AG09309 (cell line): ENCODE results near the gene CNPY3.
A peak's percentile ranks its signal among the peaks of the same experiment; 100 is the strongest.
"Not testable (repeated sequence)": the region's sequence is repeated elsewhere in the genome, so short reads cannot be mapped to it uniquely, and the experiment has no call there.

Experiments
- DNase-seq: peaks from one replicate; pipeline ENCODE4 v3.0.0-alpha.2; 2010; ENCODE audit warnings: low read depth
- H3K4me3 ChIP-seq: 2 replicates; pipeline ENCODE4 v1.5.1; 2011; ENCODE audit warnings: mild to moderate bottlenecking, low read depth, low read length, moderate library complexity; ENCODE audit not compliant: control insufficient read depth
- TF ChIP-seq, protein P1 (sequence below): IDR thresholded peaks from 2 replicates; pipeline ENCODE4 v1.5.1; 2011; ENCODE audit warnings: mild to moderate bottlenecking, low read depth, low read length, inconsistent platforms; ENCODE audit not compliant: insufficient read depth, control insufficient read depth; ENCODE audit errors: missing control alignments

CNPY3 gene

DNA sequence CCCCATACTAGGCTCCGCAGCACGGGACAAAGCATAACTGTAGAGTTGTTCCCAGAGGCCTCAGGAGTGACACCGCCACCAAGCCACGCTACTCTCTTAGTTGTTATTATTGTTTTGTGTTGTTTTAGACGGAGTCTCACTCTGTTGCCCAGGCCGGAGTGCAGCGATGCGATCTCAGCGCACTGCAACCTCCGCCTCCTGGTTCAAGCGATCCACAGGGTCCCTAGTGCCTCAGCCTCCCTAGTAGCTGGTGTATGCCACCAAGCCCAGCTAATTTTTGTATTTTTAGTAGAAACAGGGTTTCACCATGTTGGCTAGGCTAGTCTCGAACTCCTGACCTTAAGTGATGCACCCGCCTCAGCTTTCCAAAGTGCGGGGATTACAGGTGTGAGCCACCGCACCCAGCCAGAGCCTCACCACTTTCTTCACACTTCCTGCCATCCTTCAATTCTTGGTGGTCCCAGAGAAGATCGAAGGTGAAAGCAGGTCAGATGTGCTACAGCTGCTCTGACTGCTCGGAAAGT is 38.0 kb upstream of the CNPY3 start:
- peak overlapping the region; percentile 77 for H3K4me3 ChIP-seq
- TF ChIP-seq, protein P1, sequence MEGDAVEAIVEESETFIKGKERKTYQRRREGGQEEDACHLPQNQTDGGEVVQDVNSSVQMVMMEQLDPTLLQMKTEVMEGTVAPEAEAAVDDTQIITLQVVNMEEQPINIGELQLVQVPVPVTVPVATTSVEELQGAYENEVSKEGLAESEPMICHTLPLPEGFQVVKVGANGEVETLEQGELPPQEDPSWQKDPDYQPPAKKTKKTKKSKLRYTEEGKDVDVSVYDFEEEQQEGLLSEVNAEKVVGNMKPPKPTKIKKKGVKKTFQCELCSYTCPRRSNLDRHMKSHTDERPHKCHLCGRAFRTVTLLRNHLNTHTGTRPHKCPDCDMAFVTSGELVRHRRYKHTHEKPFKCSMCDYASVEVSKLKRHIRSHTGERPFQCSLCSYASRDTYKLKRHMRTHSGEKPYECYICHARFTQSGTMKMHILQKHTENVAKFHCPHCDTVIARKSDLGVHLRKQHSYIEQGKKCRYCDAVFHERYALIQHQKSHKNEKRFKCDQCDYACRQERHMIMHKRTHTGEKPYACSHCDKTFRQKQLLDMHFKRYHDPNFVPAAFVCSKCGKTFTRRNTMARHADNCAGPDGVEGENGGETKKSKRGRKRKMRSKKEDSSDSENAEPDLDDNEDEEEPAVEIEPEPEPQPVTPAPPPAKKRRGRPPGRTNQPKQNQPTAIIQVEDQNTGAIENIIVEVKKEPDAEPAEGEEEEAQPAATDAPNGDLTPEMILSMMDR: no peak
- DNase-seq: no peak

DNA sequence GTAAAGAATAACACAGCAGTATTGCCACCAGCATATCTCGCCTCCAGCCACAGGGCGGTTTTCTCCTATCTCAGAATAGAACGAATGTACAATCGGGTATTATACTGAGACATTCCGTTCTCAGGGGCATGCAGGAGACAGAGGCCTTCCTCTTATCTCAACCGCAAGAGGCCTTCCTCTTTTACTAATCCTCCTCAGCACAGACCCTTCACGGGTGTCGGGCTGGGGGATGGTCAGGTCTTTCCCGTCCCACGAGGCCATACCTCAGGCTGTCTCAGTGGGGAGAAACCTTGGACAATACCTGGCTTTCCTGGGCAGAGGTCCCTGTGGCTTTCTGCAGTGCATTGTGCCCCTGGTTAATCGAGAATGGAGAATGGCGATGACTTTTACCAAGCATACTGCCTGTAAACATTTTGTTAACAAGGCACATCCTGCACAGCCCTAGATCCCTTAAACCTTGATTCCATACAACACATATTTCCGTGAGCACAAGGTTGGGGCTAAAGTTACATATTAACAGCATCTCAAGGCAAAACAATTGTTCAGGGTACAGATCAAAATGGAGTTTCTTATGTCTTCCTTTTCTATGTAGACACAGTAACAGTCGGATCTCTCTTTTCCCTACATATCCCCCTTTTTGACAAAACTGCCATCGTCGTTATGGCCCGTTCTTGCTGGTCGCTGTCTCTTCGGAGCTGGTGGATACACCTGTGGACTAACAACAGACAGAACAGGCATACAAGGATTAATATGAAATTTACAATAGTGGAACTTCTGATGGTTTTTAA is 35.0 kb upstream of the CNPY3 start:
- DNase-seq, H3K4me3 ChIP-seq: not testable (repeated sequence)

DNA sequence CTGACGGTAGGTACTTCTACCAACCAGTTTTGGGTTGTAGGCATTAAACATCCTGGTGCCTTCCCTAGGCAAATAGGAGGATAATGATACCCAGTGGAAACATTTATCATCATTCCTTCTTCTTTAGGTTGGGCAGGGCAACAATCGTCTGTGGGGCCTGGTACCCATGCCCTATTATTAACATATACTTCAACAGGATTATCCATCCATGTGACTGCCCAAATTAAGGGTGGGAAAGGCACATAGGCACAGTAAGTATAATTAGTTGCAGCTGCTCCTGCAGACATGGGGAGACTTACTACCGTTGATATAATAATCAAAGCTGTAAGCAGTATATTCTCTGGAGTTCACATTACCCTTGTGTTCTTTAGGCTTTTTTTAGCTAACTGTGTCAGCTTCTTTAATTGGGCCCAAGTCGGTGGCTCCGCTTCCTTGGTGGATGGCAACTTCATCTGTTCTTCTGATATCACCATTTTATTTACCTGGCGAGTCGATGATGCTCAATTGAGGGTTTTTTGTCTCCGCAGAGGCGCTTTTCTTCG is 33.0 kb upstream of the CNPY3 start:
- TF ChIP-seq, protein P1: no peak
- no peak overlapping the region for H3K4me3 ChIP-seq
- DNase-seq: no peak

DNA sequence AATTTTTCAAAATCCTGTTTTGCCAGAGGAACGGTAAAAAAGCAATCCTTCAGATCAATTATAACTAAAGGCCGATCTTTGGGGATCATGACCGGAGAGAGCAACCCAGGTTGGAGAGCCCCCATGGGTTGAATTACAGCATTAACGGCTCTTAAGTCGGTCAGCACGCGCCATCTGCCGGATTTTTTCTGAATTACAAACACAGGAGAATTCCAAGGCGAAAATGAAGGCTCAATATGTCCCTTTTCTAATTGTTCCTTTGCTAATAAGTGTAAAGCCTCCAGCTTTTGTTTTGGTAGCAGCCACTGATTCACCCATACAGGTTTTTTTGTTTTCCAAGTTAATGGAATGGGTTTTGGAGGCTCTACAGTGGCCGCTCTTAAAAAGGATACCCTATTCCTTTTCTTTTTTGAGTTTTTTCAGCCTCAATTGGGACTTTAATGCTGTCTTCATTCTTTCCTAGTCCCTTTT is 30.4 kb upstream of the CNPY3 start:
- H3K4me3 ChIP-seq: no peak overlapping the region
- no peak for DNase-seq
- TF ChIP-seq, protein P1: peak; percentile 56

DNA sequence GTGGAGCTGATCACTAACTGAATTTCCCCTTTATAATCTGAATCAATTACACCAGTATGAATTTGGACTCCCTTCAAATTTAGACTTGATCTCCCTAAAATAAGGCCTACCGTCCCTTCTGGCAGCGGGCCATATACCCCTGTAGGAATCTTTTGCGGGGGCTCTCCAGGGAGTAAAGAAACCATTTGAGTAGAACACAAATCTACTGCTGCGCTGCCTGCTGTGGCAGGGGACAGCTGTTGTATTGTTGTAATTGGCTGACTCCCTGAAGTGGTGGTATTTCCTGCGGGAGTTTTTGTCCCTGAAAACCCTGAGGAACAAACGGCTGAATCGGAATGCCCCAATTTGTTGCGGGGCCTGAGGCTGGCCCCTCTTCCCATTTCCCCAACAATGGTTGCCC is 29.4 kb upstream of the CNPY3 start:
- TF ChIP-seq, protein P1: no peak
- DNase-seq: no peak
- H3K4me3 ChIP-seq: no peak overlapping the region

DNA sequence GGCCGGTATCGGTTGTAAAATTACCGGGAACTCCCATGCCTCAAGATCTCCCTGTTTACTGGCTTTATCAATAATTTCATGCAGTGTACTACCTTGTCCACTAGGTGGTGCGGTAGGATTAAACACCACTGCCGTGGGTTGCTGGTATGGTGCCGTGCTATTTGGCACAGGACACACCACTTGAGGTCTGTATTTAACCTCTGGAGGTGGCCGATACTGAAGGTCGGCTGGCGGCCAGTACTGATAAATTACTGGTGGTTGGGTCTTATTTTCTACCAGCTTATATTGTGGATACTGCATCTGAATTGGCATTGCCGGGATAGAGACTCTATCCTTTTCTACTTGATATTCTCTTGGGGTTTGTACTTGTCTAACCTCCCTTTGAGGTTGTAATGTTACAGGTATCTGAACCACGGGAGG is 27.7 kb upstream of the CNPY3 start:
- TF ChIP-seq, protein P1: peak; percentile 82
- no peak for DNase-seq

DNA sequence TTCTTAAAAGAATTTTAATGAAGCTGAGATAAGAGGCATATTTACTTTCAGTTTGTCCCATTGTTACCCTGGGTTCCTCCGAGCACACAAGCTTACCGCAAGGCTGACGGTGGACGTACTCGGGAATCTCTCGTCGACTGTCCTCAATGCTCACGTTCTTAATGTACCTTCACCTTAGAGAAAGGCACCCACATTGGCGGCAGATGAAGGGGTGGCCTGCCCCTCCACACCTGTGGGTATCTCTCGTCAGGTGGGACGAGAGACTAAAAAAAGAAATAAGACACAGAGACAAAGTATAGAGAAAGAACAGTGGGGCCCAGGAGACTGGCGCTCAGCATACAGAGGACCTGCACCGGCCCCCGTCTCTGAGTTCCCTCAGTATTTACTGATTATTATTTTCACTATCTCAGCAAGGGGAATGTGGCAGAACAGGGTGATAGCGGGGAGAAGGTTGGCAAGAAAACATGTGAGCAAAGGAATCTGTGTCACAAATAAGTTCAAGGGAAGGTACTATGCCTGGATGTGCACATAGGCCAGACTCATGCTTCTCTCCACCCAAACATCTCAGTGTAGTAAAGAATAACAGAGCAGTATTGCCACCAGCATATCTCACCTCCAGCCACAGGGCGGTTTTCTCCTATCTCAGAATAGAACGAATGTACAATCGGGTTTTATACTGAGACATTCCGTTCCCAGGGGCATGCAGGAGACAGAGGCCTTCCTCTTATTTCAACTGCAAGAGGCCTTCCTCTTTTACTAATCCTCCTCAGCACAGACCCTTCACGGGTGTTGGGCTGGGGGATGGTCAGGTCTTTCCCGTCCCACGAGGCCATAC is 26.6 kb upstream of the CNPY3 start:
- not testable (repeated sequence) for DNase-seq, H3K4me3 ChIP-seq

More for the DNA sequence above, 27.7 kb upstream of the CNPY3 start:
- no peak overlapping the region for H3K4me3 ChIP-seq
